HG03066 (cell line): ENCODE data around the gene SMYD3.
"Not testable (repeated sequence)": the region's sequence is repeated elsewhere in the genome, so short reads cannot be mapped to it uniquely, and the experiment has no call there.

ENCODE experiments used
- ATAC-seq: cut with Tn5 transposase; IDR thresholded peaks from one replicate; pipeline ENCODE4 v1.9.1; 2021; ENCODE audit warnings: low read depth; ENCODE audit not compliant: unreplicated experiment

The SMYD3 gene

DNA sequence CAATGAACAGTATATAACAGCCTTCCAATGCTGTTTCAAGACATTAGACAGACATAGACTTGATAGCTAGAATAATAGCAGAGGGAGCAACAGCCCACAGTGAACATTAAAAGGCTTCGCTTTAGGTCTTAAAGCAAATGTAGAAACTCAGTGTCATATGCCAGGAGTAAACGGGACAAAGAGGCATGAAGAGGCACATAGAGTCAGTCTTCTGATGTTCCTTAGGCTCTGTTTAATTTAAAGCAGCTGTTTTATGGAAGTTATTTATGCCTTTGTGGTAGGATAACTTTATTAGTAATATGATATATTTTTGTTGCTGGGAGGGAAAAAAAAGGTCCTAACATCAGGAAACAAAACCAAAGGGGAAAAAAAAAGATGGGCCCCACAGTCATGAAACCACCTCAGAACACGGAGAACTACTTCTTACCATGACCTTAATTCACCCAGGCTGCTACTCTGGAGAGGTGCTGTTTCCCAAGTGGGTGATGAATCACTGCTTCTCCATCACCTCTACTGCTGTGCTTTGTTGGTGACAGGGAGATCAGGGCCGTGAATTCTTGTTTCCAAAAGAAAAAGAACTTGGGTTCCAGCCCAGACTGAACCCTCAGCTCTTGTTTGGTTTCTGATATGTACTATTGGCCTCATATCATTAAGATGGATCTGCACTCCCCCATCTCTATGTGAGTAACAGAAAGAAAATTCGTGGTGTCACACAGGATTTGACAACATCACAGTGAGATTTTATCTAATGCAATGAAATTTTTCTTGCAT, 735.4 kb downstream of the SMYD3 start:
- no peak for ATAC-seq

- no peak for ATAC-seq
Measured at GRCh38 chr1:245770156-245770555, 736.9 kb downstream of the SMYD3 start.

DNA sequence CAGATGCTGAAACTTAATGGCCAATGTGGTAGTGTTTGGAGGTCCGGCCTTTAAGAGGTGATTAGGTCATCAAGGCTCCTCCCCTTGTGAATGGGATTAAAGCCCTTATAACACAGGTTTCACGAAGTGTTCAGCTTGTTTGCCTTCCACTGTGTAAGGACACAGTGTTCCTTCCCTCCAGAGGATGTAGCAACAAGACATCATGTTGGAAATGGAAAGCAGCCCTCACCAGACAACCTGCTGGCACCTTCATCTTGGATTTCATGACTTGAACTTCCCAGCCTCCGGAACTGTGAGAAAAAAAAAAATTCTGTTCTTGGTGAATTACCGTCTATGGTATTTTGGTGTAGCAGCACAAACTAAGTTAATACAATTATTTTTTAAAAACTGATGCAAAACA, 738.5 kb downstream of the SMYD3 start:
- ATAC-seq: no peak

- no peak for ATAC-seq
Measured at GRCh38 chr1:245765230-245766000, 741.7 kb downstream of the SMYD3 start.

DNA sequence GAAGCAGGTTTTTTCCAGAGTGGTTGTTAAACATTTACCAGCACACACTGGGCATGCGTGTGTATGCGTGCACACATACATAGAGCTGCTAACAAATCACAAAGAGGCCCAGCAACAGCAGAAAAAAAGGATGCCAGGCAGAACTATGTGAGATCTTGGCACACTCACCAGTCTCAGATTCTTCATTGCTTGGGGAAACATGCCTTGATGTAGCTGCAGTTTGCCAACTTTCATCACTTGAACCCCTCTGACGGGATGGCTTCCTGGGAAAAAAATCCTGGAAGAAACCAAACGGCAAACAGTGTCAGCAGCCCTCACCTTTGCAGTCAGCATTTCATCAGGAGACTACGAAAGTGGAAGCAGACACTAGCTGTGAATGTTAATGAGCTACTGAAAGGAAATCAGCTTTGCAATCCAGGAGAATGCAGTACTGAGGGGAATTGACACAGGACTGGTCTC, 743.2 kb downstream of the SMYD3 start:
- ATAC-seq: no peak

DNA sequence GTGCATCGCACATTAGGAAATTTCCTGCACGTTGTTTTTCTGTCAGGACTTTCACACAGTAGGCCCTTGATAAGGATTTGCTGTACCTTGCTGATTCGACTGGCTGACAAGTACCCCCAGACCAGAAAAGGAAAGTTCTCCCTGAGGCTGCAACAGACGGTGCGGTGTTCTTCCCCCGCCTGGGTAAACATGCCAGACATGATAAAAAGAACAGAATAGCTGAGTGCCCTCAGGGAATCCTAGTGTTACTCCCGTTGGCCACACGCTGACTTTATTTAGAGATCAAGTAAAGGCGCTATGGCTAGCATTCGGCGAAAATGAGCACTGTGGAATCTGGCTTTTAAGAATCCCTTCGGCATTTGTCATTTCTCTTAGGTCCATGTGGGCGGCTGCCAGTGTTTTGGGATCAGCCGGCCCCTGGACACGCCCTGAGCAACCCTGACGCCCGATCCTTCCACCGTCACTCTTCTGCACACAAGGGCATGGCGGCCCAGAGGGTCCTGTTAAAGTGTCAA, 744.6 kb downstream of the SMYD3 start:
- no peak for ATAC-seq

GRCh38 chr1:245760301-245760700, 746.8 kb downstream of the SMYD3 start:
- no peak for ATAC-seq

GRCh38 chr1:245754463-245754961, 752.6 kb downstream of the SMYD3 start:
- no peak for ATAC-seq

DNA sequence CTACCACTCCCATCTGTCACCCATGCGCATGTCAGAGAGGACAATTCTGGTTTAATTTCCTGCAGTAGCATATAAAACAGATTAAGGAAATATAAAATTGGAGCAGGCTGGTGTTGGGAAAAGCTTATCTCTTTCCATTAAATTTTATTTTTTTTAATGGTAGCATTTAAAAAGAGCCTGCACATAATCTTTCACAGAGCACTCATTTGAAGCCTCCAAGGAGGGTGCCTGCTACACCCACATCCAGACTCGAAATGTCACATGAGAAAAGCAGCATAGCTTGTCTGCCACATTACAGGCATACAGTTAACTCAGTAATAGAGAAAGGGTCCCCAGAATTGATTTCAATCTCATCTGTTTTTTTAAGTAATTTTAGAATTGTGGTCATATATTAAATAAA, 753.3 kb downstream of the SMYD3 start:
- ATAC-seq: no peak

GRCh38 chr1:245752561-245752960, 754.5 kb downstream of the SMYD3 start:
- ATAC-seq: no peak

- no peak for ATAC-seq
Measured at GRCh38 chr1:245751726-245752470, 755.2 kb downstream of the SMYD3 start.

DNA sequence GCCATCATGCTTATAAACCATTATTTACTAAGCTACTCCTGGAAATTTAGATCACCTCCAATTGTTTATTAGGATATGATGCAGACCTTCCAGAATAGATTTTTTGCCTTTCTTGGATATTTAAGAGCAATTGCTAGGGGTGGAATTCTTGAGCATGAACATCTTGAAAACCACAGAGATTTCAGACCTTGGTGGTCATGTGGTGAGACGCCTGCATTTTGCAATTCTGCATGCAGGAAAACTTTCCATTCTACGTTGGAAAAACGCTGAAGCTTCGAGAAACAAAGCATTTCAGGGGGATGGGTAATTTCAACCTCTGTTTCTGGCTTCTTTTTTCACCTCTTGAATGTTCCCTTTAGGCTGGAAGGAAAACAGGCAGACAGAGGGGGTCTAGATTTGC, 756.0 kb downstream of the SMYD3 start:
- ATAC-seq: no peak

DNA sequence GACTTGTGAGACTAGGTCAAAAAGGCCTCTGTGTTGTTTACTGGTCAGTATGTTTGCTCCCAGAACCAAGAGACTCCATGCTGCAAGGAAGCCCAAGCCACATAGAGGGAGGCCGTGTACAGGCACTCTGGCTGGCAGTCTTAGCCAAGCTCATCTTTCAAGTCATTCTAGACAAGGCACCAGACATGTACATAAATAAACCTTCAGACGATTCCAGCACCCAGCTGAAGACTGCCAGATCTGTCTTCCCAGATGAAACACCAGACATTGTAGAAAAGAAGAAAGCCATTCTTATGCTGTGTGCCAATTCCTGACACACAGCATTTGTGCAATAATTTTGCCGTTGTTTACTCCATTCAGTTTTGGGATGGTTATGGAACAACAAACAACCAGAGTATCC, 756.8 kb downstream of the SMYD3 start:
- no peak for ATAC-seq

DNA sequence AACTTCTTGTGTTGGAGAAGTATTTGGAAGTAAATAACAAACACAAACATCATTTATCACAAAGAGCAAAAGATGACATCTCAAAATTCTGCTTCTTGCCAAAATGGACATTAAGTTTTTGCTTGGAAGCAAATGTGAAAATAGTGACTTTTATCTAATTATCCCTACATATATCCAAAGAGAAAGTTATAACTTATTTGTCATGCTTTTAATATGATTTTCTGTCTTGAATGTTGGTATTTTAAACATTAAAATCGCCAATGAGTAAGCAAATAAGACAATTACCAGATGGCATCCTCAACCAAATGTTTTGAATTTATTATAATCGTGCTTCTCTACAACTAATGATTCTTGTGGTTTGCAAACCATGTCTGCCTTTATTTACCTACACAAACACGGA, 758.0 kb downstream of the SMYD3 start:
- ATAC-seq: no peak

DNA sequence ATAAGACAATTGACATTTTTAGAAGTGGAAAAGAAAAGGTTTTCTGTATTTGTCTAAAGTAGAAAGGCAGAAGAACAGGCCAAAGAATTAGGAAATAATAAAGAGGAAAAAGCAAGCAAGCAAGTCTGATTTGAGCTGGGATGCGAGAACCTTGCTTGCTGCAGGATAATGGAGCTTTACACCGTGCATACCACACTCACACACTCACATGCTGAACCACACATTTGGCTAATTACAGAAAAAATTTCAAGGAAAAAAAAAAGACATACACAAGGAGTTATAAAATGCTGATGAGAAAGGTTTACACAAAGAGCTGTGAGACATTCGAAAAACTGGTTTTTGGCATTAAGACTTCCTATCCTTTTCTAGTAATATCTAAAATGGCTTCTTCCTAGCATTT, 758.4 kb downstream of the SMYD3 start:
- no peak for ATAC-seq

GRCh38 chr1:245748240-245748639, 758.8 kb downstream of the SMYD3 start:
- no peak for ATAC-seq

GRCh38 chr1:245742896-245743295, 764.2 kb downstream of the SMYD3 start:
- ATAC-seq: no peak

DNA sequence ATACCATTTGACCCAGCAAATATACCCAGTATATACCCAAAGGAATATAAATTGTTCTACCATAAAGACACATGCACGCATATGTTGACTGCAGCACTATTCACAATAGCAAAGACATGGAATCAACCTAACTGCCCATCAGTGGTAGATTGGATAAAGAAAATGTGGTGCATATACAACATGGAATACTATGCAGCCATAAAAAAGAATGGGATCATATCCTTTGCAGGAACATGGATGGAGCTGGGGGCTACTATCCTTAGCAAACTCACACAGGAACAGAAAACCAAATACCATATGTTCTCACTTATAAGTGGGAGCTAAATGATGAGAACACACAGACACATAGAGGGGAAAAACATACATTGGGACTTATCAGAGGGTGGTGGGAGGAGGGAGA, 766.7 kb downstream of the SMYD3 start:
- not testable (repeated sequence) for ATAC-seq

DNA sequence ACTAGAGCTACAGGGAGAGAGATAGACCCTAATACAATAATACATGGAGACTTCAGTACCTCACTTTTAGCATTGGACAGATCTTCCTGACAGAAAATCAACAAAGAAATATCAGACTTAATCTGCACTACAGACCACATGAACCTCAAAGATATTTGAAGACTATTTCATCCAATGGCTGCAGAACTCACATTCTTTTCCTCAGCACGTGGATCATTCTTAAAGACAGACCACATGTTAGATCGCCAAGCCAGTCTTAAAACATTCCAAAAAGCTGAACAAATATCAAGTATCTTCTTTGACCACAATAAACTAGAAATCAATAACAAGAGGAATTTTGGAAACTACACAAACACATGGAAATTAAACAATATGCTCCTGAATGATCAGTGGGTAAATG, 776.3 kb downstream of the SMYD3 start:
- ATAC-seq: no peak

GRCh38 chr1:245728035-245728434, 779.0 kb downstream of the SMYD3 start:
- not testable (repeated sequence) for ATAC-seq

GRCh38 chr1:245721488-245721887, 785.6 kb downstream of the SMYD3 start:
- no peak for ATAC-seq
